Activated gamma-delta T cell treated with Interleukin-2 at 50 U/mL for 16 hours (primary cell): ENCODE data around the gene TMEM63B.

ENCODE experiments used
- DNase-seq: peaks from one replicate; pipeline ENCODE4 v3.0.0-alpha.2; 2020

Gene TMEM63B

DNA sequence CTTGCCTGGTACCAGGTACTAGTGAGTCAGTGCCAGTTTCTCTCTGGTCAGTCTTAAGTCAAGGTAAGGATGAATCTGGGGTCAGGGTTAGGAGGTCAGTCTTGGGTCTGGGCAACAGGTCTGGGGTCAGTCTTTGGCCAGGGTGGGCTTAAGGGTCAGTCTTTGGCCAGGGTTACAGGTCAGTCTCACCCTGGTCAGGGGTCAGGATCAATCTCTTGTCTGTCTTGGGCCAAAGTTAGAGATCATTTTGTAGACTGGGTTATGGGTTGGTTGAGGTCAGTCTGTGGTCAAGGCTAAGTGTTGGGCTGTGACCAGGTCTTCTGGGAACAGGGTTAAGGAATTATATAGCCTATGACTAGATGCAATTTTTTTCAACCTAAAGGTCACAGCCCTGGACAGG lies 18.5 kb downstream of the TMEM63B start:
- no peak for DNase-seq

DNA sequence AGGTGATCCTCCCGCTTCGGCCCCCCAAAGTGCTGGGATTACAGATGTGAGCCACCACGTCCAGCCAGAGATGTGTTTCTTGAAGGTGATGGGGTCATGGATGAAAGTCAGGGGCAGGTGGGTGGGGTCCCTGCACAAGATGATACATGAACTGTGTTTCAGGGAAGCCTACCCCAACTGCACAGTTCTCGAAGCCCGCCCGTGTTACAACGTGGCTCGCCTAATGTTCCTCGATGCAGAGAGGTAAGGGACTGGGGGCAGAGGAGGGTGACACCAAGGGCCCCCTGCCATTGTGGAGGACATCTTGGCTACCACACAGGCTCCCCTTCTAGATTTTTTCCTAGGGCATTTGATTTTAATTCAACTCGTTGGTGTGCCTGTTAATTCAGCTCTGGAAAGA lies 19.3 kb downstream of the TMEM63B start:
- DNase-seq, result no peak

DNA sequence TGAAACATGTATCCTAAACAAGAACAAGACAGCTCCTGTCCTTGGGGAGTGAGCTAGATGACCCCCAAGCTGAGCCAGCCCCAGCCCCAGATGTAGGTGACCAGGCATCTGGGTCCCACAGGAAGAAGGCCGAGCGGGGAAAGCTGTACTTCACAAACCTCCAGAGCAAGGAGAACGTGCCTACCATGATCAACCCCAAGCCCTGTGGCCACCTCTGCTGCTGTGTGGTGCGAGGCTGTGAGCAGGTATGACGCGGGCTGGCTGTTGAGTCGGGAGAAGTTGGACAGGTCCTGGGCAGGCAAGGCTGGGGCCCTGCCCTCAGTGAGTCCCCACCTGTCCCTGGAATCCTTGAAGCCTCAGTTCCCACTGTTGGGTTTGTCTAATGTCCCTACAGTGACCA lies 19.9 kb downstream of the TMEM63B start:
- no peak for DNase-seq

DNA sequence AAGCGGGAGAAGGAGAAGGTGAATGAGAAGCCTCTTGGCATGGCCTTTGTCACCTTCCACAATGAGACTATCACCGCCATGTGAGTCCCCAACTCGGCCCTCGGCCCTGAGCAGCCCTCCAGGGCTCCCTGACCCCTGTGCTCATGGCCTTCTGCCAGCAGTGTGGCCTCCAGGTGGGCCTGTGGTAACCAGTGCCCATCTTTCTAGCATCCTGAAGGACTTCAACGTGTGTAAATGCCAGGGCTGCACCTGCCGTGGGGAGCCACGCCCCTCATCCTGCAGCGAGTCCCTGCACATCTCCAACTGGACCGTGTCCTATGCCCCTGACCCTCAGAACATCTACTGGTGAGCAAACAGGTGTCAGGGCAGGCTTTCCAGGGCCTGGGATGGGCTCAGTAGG lies 21.0 kb downstream of the TMEM63B start:
- no peak for DNase-seq

DNA sequence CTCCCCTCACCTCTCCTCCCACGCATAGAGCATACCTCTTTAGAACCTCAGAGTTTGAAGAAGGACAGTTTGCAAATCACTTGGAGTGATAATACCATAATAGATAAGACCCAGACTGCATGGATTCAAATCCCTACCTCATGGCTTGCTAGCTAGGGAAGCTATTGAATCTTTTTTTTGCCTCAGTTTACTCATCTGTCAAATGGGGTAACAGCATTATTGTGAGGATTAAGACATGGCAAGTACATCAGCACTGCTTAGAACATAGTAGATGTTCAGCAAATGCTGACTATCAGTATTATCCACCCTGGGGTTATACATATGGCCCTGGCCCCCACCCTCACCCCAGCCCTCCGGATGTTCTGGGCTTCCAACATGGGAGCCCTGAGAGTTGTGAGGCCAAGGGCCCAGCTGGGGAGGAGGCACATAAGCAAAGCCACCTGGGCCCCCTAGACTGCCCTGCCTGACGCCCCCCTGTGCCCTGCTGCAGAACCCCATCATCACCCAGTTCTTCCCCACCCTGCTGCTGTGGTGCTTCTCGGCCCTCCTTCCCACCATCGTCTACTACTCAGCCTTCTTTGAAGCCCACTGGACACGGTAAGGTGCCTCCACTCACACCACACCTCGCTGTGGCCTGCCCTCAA lies 22.1 kb downstream of the TMEM63B start:
- DNase-seq, result no peak

DNA sequence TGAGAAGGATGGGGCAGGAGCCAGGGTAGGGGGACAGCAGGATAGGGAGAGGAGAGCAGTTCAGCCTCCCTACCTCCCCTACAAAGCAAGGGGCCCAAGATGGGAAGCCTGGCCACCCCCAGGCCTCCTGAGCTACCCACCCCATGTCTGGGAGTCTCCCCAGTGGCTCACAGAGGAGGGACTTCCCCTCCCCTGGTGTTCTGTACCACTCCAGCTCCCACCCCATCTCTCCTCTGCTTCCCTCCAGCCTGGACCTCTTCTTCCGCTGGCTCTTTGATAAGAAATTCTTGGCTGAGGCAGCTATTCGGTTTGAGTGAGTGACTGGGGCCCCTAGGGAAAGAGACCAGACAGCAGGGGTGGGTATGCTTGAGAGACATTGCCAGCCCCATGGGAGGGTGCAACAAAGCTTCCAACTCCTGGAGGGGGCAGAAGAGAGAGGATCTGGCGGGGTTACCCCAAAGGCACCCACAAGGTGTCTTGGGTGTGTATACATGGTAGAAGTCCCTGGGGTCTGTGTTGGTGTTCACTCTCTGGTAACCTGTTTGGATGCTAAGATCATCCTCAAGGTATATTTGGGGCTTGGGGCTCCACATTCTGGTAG lies 23.1 kb downstream of the TMEM63B start:
- DNase-seq, result no peak

DNA sequence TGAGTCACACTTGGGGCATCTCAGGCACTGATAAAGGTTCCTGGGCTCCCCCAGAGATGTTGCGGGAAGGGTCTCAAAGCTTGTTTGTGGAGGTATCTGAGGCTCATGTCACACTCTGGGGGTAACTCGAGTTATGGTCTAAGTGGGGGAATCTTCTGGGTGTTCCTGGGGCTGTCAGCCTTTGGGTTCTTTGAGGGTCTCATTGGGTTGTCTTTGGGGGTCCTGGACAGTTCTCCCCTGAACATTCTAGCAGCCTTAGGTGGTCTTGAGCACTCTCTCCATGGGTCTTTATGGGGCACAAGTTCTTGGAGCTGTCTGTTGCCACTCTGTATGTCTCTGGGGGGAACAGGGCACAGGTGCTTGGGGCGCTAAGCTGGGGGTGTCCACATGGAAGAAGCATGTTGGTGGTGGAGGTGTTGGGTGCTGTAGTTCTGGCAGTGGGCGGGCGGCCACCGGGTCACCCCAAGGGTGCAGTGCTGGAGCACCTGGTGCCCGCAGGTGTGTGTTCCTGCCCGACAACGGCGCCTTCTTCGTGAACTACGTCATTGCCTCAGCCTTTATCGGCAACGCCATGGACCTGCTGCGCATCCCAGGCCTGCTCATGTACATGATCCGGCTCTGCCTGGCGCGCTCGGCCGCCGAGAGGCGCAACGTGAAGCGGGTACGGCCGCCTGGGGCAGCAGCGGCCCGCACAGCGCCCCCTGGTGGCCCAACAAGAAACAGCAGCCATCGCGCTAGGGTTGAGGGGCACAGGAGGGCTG lies 24.2 kb downstream of the TMEM63B start:
- DNase-seq, result peak; percentile 77

DNA sequence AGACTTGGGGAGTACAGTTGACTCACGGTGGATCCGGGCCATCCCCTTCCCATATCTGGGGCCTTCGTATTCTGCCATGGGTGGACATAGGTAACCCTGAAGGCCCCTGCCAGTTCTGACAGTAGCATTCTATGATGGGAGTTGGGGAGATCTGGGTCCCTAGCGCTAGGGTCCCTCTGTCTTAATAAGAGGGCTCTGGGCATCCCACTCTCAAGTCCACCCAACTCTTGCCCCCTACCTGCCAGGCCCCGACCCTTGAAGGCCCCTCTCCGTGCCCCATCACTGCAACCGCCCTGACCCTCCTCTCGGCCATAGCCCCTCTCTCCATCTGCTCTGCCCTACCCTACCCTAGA lies 24.7 kb downstream of the TMEM63B start:
- no peak for DNase-seq

DNA sequence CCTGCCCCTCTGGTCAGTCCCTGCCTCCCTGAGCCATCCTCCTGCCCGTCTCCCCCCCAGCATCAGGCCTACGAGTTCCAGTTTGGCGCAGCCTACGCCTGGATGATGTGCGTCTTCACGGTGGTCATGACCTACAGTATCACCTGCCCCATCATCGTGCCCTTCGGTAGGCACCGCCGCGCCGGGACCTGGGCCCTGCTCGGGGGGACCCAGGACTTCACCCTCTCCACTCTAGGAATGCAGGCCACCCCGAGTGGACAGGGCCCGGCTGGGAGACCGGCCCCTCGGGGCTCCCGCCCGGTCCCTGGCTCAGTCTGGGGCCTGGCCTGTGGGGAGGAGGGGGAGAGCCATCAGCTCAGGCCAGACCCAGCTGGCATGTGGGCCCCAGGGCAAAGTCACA lies 25.2 kb downstream of the TMEM63B start:
- DNase-seq, result no peak

DNA sequence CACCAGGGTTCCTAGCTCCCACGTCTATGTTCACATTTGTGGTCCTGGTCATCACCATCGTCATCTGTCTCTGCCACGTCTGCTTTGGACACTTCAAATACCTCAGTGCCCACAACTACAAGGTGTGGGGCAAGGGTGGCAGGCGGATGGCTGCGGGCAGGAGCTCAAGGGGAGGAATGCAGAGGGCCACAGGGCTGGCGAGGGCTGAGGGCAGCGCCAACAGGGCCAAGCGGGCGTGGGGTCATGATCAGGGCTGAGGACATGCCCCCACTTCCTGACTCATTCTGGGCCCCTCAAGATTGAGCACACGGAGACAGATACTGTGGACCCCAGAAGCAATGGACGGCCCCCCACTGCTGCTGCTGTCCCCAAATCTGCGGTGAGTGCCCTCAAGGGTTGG lies 26.7 kb downstream of the TMEM63B start:
- no peak for DNase-seq

DNA sequence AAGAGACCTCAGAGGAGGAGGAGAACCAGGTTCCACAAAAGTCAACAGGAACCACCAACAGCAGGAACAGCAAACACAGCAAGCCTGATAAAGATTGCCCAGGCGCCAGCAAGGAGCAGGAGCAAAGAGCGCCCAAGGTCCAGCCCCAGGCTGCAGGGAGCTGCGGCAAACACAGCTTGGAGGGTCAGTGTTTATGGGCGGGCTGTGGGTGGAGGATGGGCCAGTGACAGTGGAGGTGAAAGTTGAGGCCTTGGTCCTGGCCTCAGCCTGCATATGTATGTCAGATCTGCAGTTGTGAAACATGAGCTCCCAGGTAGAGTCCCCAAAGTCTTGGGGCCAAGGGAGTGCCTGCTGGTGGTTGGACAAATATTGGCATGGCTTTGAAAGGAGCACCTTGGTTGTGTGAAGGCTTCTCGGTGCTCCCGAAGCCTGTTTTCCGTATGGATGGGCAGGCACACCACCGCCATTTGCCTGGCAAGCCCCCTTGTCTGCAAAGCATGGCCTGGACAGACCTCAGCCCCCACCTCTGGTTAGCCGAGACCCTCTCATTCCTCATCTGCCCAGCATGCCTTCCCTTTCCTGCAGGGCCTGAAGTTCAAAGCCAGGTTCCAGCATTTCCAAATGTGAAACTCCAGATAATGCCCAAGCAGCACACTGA lies 29.3 kb downstream of the TMEM63B start:
- no peak for DNase-seq

DNA sequence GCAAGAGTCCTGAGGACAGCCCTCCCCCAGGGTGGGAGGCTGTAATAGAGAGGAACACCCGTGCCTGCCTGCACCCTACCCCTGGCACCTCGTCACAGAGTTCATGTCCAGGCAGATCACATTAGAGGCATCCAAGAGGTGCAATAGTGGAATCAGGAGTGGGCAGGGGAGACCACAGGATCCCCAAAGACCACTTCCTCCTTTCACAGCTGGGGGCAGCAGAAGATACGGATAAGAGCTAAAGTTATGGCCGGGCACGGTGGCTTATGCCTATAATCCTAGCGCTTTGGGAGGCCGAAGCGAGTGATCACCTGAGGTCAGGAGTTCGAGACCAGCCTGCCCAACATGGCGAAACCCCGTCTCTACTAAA lies 29.8 kb downstream of the TMEM63B start:
- no peak for DNase-seq

DNA sequence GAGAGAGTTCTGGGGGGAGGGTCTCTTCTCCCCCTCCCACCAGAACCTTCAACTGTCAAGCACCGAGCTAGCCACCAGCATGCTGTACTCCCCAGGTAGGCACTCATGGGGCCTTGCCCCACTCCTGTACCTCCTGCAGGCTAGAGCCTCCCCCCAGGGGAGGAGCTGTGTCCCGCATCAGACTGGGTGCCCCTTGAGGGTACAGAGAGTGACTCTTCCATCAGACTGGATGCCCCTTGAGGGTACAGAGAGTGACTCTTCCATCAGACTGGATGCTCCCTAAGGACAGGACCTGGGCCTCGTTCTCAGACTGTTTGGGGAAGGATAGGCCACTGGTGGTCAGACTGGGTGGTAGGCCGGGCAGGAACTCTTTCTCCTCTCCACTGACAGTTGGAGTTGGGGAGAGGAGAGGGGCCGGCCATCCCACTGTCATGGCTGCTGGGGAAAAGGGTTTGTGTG lies 31.4 kb downstream of the TMEM63B start, which contains the start of gene CAPN11:
Gene CAPN11, plus strand, starts transcription at position 51 of the 459 bp plus-strand sequence. Its CDS starts 29 bp downstream, at position 80.
- DNase-seq, result no peak

DNA sequence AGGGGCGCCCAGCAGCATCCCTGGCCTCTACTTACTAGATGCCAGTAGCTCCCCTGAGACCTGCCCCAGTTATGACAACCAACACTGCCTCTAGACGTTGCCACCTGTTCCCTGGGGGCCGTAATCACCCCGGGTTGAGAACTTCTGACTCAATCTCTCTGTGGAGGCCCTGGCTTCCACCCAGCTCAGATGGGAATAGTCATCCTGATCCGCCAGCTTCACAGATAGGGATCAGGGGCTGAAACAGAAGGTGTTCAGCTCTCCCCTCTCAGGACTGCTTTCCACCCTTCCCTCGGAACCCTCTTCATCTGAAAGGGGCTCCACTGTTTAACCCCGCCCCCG lies 34.6 kb downstream of the TMEM63B start:
- DNase-seq, result no peak

DNA sequence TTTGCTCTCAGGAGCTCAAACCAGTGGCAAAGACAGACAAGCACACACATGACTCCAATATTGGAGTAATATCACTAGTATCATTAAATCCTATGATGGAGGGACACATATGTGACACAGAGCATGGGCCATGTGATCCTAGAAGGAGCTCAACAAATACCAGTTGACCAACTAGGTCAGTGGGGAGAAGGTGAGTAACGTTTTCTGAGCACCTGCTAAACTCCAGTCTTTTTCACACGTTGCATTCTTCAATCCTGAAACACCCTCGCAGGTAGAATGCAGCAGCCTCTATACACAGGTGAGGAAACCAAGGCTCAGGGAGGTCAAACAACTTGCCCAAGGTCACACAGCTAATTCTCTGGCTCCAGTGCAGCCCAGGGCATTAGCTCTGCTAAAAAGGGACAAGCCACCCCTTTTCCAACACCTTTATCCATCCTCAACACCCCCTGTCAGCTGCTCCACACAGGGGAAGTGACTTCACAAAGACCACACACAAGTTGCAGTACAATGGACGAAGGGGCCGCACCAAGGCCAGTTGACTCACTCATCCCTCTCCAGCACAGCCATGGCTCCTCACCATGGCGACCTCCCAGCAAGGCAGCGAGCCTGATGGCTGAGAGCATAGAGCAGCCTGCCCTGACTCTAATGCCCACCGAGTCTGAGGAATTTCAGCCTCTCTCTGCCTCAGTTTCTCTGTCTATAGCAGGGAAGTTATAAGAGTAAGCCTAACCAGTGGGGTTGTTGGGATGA lies 35.7 kb downstream of the TMEM63B start:
- no peak for DNase-seq

DNA sequence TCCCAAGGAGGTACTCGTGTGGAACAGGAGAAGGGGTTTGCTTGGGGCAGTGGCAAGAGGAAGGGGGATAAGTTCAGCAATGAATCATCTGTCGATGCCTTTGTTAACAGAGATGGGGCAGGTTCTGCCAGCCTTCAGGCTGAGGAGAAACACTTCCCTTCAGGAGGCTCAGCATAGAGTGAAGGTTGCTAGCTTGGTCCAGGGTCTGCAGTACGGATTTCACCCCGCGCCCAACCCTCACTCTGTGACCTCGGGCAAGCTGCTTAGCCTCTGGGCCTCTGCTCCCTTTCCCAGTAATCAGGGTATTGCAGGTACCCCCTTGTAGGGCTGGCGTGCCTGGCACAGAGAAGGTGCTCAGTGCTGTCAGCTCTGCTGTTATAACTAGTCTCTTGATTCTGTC lies 38.8 kb downstream of the TMEM63B start:
- DNase-seq, result no peak

DNA sequence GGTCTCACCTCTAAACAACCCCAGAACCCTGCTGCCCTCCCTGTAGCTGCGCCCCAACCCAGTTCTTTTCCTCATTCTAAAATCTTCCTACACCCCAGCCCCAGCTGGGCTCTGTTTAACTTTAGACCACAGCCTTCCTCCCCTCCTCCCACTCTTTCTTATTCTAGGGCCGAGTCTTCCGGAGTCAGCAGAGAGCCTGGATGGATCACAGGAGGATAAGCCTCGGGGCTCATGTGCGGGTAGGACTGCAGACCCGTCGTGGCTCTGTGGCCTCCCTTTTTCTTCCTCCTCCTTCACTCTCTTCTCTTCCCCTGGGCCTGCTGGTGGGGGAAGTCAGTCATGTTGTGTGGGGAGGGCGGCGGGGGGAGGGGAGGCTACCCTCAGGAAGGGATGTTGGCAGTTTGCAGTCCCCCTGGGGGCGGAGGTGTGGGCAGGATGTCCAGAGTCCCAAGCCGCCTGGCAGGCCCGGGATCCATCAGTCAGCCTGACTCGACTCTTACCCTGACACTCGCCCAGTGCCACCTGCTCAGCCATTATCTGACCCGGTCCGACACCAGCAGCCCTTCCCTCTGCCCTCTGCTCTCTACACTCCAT lies 39.3 kb downstream of the TMEM63B start:
- DNase-seq, result no peak

DNA sequence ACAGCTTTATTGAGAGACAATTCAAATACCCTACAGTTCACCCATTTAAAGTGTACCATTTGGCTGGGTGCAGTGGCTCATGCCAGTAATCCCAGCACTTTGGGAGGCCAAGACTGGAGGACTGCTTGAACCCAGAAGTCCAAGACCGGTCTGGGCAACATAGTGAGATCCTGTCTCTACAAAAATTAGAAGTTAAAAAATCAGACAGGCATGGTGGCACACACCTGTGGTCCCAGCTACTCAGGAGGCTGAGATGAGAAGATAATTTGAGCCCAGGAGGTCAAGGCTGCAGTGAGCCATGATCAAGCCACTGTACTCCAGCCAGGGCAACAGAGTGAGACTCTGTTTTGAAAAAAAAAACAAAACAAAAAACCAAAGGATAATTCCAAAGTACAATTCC lies 40.2 kb downstream of the TMEM63B start:
- no peak for DNase-seq

DNA sequence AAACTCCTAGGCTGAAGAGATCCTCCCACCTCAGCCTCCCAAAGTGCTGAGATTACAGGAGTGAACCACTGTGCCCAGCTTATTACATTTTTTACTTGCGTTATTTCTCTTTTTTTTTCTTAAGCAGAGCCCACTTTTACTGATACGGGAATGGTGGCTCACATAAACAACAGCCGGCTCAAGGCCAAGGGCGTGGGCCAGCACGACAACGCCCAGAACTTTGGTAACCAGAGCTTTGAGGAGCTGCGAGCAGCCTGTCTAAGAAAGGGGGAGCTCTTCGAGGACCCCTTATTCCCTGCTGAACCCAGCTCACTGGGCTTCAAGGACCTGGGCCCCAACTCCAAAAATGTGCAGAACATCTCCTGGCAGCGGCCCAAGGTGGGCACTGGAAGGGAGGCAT lies 41.8 kb downstream of the TMEM63B start:
- no peak for DNase-seq

DNA sequence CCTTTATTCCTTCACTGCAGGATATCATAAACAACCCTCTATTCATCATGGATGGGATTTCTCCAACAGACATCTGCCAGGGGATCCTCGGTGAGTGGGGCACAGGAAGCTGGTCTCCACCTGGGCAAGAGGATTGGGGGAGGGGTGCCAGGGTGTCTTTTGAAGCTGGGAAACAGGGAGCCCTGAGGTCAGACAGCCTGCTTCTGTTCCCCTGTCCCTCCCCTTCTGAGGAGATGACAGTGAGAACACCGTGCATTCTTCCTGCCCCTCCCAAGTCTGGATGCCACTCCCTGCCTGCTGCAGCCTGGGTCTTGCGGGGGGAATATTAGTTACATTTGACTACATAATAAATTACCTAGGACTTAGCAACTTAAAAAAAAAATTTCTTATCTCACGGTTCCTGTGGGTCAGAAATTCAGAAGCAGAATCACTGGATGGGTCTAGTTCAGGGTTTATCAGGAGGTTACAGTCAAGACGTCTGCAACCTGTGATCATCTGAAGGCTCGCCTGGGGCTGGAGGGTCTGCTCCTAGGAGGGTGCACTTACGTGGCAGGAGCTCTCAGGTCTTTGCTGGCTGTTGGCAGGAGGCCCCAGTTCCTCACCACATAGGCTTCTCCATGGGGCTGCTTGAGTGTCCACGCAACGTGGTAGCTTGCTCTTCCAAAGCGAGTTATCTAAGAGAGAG lies 42.7 kb downstream of the TMEM63B start:
- no peak for DNase-seq

DNA sequence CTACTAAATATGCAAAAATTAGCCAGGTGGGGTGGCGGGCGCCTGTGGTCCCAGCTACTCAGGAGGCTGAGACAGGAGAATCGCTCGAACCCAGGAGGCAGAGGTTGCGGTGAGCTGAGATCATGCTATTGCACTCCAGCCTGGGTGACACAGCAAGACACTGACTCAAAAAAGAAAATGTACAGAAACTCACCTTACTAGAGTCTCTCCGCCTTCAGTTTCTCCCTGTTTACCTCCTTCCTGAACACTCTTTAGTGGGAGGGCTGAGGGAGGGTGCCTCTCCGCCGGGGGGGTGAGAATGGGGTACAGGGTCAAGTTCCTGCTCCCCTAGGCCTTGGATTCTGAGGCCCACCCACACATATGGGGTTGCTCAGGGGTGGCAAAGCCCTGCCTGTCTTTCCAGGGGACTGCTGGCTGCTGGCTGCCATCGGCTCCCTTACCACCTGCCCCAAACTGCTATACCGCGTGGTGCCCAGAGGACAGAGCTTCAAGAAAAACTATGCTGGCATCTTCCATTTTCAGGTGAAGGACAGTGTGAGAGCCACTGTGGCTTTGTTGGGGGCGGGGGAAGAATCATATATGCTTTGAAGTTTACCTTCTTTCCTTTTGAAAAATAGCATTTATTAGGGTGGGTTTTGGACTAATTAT lies 44.7 kb downstream of the TMEM63B start:
- no peak for DNase-seq
